PC-9 (cell line): ENCODE results near the gene THEMIS. TPM values are rescaled to one million over a fixed set of nuclear protein-coding genes. Genes with fewer than 3 reads are reported as not detected.

ENCODE experiments used
- BruUV-seq: library from RNA; stranded (reverse); fragments of 400-500 nt; replicated peaks from 2 replicates; lab custom pipeline; 2021; lab: Mats Ljungman, UMichigan
- CTCF ChIA-PET: fragments of 300-600 bp; sonication (Branson Sonifier 250); formaldehyde crosslinking; loops from one replicate; lab custom pipeline; 2022; ENCODE audit warnings: antibody characterized with exemption; lab: Charles Lee
- POLR2A ChIA-PET: fragments of 300-600 bp; sonication (Branson Sonifier 250); formaldehyde crosslinking; loops from one replicate; lab custom pipeline; 2022; ENCODE audit warnings: antibody characterized with exemption; ENCODE audit not compliant: unreplicated experiment; lab: Charles Lee
- DNase-seq, 2 experiments: peaks; one replicate each; pipeline versions ENCODE4 v3.0.0 to v3.0.0-alpha.2; 2015 to 2022; ENCODE audit warnings: mixed read lengths in 1 of 2
- H2AFZ ChIP-seq: fragments of 200-600 bp; sonication (generic); 2 replicates; pipeline ENCODE4 v1.8.1; 2017; ENCODE audit warnings: antibody characterized with exemption
- H3F3A ChIP-seq: fragments of 200-600 bp; sonication (generic); 2 replicates; pipeline ENCODE4 v1.8.1; 2017; ENCODE audit warnings: antibody characterized with exemption, mild to moderate bottlenecking, low read depth; ENCODE audit not compliant: insufficient read depth
- H3K27ac ChIP-seq: fragments of 200-600 bp; sonication (generic); 2 replicates; pipeline ENCODE4 v1.6.1; 2016; ENCODE audit warnings: mixed run types
- H3K27me3 ChIP-seq: fragments of 200-600 bp; sonication (generic); 2 replicates; pipeline ENCODE4 v1.6.1; 2016; ENCODE audit warnings: low read depth, mixed run types; ENCODE audit not compliant: insufficient read depth
- H3K36me3 ChIP-seq: fragments of 200-600 bp; sonication (generic); 2 replicates; pipeline ENCODE4 v1.6.1; 2016; ENCODE audit warnings: low read depth, mixed run types
- H3K4me1 ChIP-seq: fragments of 200-600 bp; sonication (generic); replicated peaks from 2 replicates; pipeline ENCODE4 v1.6.1; 2016; ENCODE audit warnings: mixed run types; ENCODE audit not compliant: insufficient read depth
- H3K4me2 ChIP-seq: fragments of 200-600 bp; sonication (generic); 2 replicates; pipeline ENCODE4 v1.6.1; 2017; ENCODE audit warnings: mixed run types
- H3K4me3 ChIP-seq: fragments of 200-600 bp; sonication (generic); 2 replicates; pipeline ENCODE4 v1.6.1; 2016; ENCODE audit warnings: mixed run types
- H3K79me2 ChIP-seq: fragments of 200-600 bp; sonication (generic); 2 replicates; pipeline ENCODE4 v1.6.1; 2017; ENCODE audit warnings: low read depth, mixed run types
- H3K9me2 ChIP-seq: fragments of 200-600 bp; sonication (generic); 2 replicates; pipeline ENCODE4 v1.8.1; 2017; ENCODE audit warnings: mild to moderate bottlenecking; ENCODE audit not compliant: insufficient read depth
- H3K9me3 ChIP-seq: fragments of 200-600 bp; sonication (generic); 2 replicates; pipeline ENCODE4 v1.8.1; 2016; ENCODE audit warnings: low read depth; ENCODE audit not compliant: insufficient read depth
- H4K20me1 ChIP-seq: fragments of 200-600 bp; sonication (generic); 2 replicates; pipeline ENCODE4 v1.8.1; 2017; ENCODE audit not compliant: insufficient read depth
- CTCF ChIP-seq: fragments of 200-600 bp; sonication (generic); conservative IDR thresholded peaks from 2 replicates; pipeline ENCODE4 v1.6.1; 2017; ENCODE audit warnings: mixed run types, antibody characterized with exemption, mild to moderate bottlenecking, moderate library complexity
- EZH2 ChIP-seq: fragments of 200-600 bp; sonication (generic); IDR thresholded peaks from 2 replicates; pipeline ENCODE4 v1.8.0; 2017; ENCODE audit warnings: antibody characterized with exemption, low read depth
- intact Hi-C: fragments of 100-400 bp; cut with micrococcal nuclease; formaldehyde crosslinking; loops from one replicate; pipeline ENCODE4 v1.10.0; 2022; ENCODE audit not compliant: unreplicated experiment
- total RNA-seq: library from RNA; stranded (reverse); gene quantifications from 2 replicates; pipeline ENCODE4 v1.2.3, GENCODE V29; 2021

The THEMIS gene
- total RNA-seq, 1 experiment from 2014 or later = not detected

- intact Hi-C loops = no loop called here
- no peaks in the 10 kb centered on the region for H3K4me1 ChIP-seq
- no peak overlapping the region for H3K4me3 ChIP-seq
- ChIA-PET POLR2A (no interaction called here), CTCF (no interaction called here)
- no peaks in the 10 kb centered on the region for H3F3A ChIP-seq
- no peak for TF ChIP-seq EZH2
- TF ChIP-seq CTCF = no peak
- no peaks in the 10 kb centered on the region for H3K27me3 ChIP-seq
- peak overlapping the region; percentile 25; the same call in 1 of the 2 replicates for H2AFZ ChIP-seq
- no peak for DNase-seq
- no peak overlapping the region for H3K27ac ChIP-seq
- no peak overlapping the region for H3K4me2 ChIP-seq
- H3K36me3 ChIP-seq = no peaks in the 10 kb centered on the region
- no peaks in the 10 kb centered on the region for H3K79me2 ChIP-seq
- H4K20me1 ChIP-seq = no peaks in the 10 kb centered on the region
- BruUV-seq = no TSS peak
- H3K9me2 ChIP-seq = no peaks in the 10 kb centered on the region; the same call in 1 of the 2 replicates
- no peaks in the 10 kb centered on the region for H3K9me3 ChIP-seq
Observed at GRCh38 chr6:127748290-127748689, 152.6 kb downstream of the THEMIS start.

- POLR2A ChIA-PET = no interaction called here
Observed at GRCh38 chr6:127738423-127738822, 162.4 kb downstream of the THEMIS start.

GRCh38 chr6:127737768-127738167 lies 163.1 kb downstream of the THEMIS start:
- DNase-seq = no peak
- TF ChIP-seq CTCF = no peak
- no peak for TF ChIP-seq EZH2
- ChIA-PET POLR2A (no interaction called here), CTCF (interaction anchor here (1.3 kb wide), 1 partner anchor 993 kb away, joined by 3 read pairs; no protein-coding TSS in a partner anchor)
- intact Hi-C loops = loop anchor here (2.0 to 10.0 kb wide), 6 partner anchors 235 to 1837 kb away; partner anchors contain the start of gene PTPRK
- Histone ChIP-seq H4K20me1 (no peaks in the 10 kb centered on the region), H3K79me2 (no peaks in the 10 kb centered on the region), H3K36me3 (no peaks in the 10 kb centered on the region), H3K4me2 (no peak overlapping the region), H3K9me2 (no peaks in the 10 kb centered on the region), H3K27ac (no peak overlapping the region), H3K27me3 (no peaks in the 10 kb centered on the region), H2AFZ (no peak overlapping the region), H3K4me3 (no peak overlapping the region), H3K9me3 (no peaks in the 10 kb centered on the region), H3F3A (no peaks in the 10 kb centered on the region), H3K4me1 (no peaks in the 10 kb centered on the region)
- no TSS peak for BruUV-seq

More at GRCh38 chr6:127738423-127738822, 162.4 kb downstream of the THEMIS start:
- no peak for DNase-seq
- no peaks in the 10 kb centered on the region for H3K27me3 ChIP-seq
- no peaks in the 10 kb centered on the region for H3K36me3 ChIP-seq
- no peaks in the 10 kb centered on the region for H4K20me1 ChIP-seq
- no peak for TF ChIP-seq CTCF
- TF ChIP-seq EZH2 = no peak
- H3K9me2 ChIP-seq = no peaks in the 10 kb centered on the region
- H3K79me2 ChIP-seq = no peaks in the 10 kb centered on the region
- H3K9me3 ChIP-seq = no peaks in the 10 kb centered on the region
- H3K4me2 ChIP-seq = no peak overlapping the region
- H3K4me1 ChIP-seq = no peaks in the 10 kb centered on the region
- no peaks in the 10 kb centered on the region for H3F3A ChIP-seq
- intact Hi-C loops = loop anchor here (2.0 to 10.0 kb wide), 4 partner anchors 234 to 1836 kb away; no protein-coding TSS in a partner anchor
- no peak overlapping the region for H3K4me3 ChIP-seq
- H2AFZ ChIP-seq = no peak overlapping the region
- CTCF ChIA-PET = no interaction called here
- no peak overlapping the region for H3K27ac ChIP-seq
- no TSS peak for BruUV-seq
